Measurements from ENCODE around the gene PCDHGA7. TPM values are rescaled to one million over a fixed set of nuclear protein-coding genes. Genes with fewer than 3 reads are reported as not detected.
"Not testable (repeated sequence)": the region's sequence is repeated elsewhere in the genome, so short reads cannot be mapped to it uniquely, and the experiment has no call there.

The PCDHGA7 gene
- total RNA-seq, 1 donor from 2014 or later, result 7.0 TPM

DNA sequence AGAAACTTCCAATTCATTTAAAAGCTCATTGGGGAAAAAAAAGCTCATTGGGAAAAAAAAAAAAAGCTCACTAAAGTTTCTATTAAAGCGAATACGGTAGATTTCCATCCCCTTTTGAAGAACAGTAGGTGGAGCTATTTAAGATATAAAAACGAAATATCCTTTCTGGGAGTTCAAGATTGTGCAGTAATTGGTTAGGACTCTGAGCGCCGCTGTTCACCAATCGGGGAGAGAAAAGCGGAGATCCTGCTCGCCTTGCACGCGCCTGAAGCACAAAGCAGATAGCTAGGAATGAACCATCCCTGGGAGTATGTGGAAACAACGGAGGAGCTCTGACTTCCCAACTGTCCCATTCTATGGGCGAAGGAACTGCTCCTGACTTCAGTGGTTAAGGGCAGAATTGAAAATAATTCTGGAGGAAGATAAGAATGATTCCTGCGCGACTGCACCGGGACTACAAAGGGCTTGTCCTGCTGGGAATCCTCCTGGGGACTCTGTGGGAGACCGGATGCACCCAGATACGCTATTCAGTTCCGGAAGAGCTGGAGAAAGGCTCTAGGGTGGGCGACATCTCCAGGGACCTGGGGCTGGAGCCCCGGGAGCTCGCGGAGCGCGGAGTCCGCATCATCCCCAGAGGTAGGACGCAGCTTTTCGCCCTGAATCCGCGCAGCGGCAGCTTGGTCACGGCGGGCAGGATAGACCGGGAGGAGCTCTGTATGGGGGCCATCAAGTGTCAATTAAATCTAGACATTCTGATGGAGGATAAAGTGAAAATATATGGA lies 48.0 kb downstream of the PCDHGA7 start, which contains the start of gene PCDHGA12:
Gene PCDHGA12, plus strand, starts transcription at position 176 of the 782 bp plus-strand sequence. Its CDS starts 253 bp downstream, at position 429.
- DNase-seq (ENCODE audit: low spot score), result peak; percentile 36

DNA sequence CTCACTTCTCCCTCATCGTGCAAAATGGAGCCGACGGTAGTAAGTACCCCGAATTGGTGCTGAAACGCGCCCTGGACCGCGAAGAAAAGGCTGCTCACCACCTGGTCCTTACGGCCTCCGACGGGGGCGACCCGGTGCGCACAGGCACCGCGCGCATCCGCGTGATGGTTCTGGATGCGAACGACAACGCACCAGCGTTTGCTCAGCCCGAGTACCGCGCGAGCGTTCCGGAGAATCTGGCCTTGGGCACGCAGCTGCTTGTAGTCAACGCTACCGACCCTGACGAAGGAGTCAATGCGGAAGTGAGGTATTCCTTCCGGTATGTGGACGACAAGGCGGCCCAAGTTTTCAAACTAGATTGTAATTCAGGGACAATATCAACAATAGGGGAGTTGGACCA lies 48.7 kb downstream of the PCDHGA7 start:
- no peak for DNase-seq (ENCODE audit: low spot score)

DNA sequence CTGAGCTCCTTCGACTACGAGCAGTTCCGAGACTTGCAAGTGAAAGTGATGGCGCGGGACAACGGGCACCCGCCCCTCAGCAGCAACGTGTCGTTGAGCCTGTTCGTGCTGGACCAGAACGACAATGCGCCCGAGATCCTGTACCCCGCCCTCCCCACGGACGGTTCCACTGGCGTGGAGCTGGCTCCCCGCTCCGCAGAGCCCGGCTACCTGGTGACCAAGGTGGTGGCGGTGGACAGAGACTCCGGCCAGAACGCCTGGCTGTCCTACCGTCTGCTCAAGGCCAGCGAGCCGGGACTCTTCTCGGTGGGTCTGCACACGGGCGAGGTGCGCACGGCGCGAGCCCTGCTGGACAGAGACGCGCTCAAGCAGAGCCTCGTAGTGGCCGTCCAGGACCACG lies 49.8 kb downstream of the PCDHGA7 start:
- DNase-seq (ENCODE audit: low spot score), result not testable (repeated sequence)

DNA sequence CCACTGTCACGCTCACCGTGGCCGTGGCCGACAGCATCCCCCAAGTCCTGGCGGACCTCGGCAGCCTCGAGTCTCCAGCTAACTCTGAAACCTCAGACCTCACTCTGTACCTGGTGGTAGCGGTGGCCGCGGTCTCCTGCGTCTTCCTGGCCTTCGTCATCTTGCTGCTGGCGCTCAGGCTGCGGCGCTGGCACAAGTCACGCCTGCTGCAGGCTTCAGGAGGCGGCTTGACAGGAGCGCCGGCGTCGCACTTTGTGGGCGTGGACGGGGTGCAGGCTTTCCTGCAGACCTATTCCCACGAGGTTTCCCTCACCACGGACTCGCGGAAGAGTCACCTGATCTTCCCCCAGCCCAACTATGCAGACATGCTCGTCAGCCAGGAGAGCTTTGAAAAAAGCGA lies 50.2 kb downstream of the PCDHGA7 start:
- not testable (repeated sequence) for DNase-seq (ENCODE audit: low spot score)

DNA sequence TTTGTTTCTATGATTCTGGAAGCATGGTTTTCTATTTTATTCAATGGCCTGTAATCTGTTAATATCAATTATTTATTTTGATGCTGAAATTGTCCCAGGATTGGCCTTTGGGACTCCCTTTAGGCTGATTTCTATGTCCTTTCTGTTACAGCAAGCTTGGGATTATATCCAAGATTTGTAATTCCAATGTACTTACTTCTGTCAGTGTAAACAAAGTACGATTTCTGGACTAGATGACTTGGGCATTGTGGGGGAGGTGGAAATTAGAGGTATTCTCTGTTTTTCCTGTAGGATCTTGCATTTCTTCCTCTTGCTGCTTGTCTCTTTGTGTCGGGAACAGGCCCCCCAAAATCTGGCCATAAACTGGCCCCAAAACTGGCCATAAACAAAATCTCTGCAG lies 51.5 kb downstream of the PCDHGA7 start:
- DNase-seq (ENCODE audit: low spot score), result no peak

Other genes starting within 250 kb of the PCDHGA7 start
- 11.6 TPM for gene PCDHB5, start 247.5 kb upstream of the PCDHGA7 start, total RNA-seq (ENCODE audit: insufficient read depth, low replicate concordance)
- gene PCDHB6, start 232.7 kb upstream of the PCDHGA7 start, total RNA-seq (ENCODE audit: insufficient read depth, low replicate concordance), result 1.9 TPM
- gene PCDHB7, start 210.1 kb upstream of the PCDHGA7 start, total RNA-seq (ENCODE audit: insufficient read depth, low replicate concordance), result 3.6 TPM
- gene PCDHB8, start 205.0 kb upstream of the PCDHGA7 start, total RNA-seq (ENCODE audit: insufficient read depth, low replicate concordance), result 0.72 TPM
- 4.1 TPM for gene PCDHB16, start 200.4 kb upstream of the PCDHGA7 start, total RNA-seq (ENCODE audit: insufficient read depth, low replicate concordance)
- gene PCDHB9, start 195.6 kb upstream of the PCDHGA7 start, total RNA-seq (ENCODE audit: insufficient read depth, low replicate concordance), result 1.9 TPM
- gene PCDHB10, start 190.4 kb upstream of the PCDHGA7 start, total RNA-seq (ENCODE audit: insufficient read depth, low replicate concordance), result 5.5 TPM
- 5.1 TPM for gene PCDHB11, start 183.1 kb upstream of the PCDHGA7 start, total RNA-seq (ENCODE audit: insufficient read depth, low replicate concordance)
- gene PCDHB12, start 174.0 kb upstream of the PCDHGA7 start, total RNA-seq (ENCODE audit: insufficient read depth, low replicate concordance), result 2.9 TPM
- 1.7 TPM for gene PCDHB13, start 168.8 kb upstream of the PCDHGA7 start, total RNA-seq (ENCODE audit: insufficient read depth, low replicate concordance)
- gene PCDHB14, start 159.4 kb upstream of the PCDHGA7 start, total RNA-seq (ENCODE audit: insufficient read depth, low replicate concordance), result 12.3 TPM
- 3.4 TPM for gene PCDHB15, start 137.3 kb upstream of the PCDHGA7 start, total RNA-seq (ENCODE audit: insufficient read depth, low replicate concordance)
- 1.9 TPM for gene SLC25A2, start 78.7 kb upstream of the PCDHGA7 start, total RNA-seq (ENCODE audit: insufficient read depth, low replicate concordance)
- 58.7 TPM for gene TAF7, start 62.0 kb upstream of the PCDHGA7 start, total RNA-seq (ENCODE audit: insufficient read depth, low replicate concordance)
- gene PCDHGA1, start 52.2 kb upstream of the PCDHGA7 start, total RNA-seq (ENCODE audit: insufficient read depth, low replicate concordance), result 0.96 TPM
- 4.6 TPM for gene PCDHGA2, start 44.0 kb upstream of the PCDHGA7 start, total RNA-seq (ENCODE audit: insufficient read depth, low replicate concordance)
- gene PCDHGA3, start 38.9 kb upstream of the PCDHGA7 start, total RNA-seq (ENCODE audit: insufficient read depth, low replicate concordance), result 2.2 TPM
- gene PCDHGB1, start 32.6 kb upstream of the PCDHGA7 start, total RNA-seq (ENCODE audit: insufficient read depth, low replicate concordance), result 1.7 TPM
- gene PCDHGA4, start 27.7 kb upstream of the PCDHGA7 start, total RNA-seq (ENCODE audit: insufficient read depth, low replicate concordance), result 6.0 TPM
- 4.6 TPM for gene PCDHGB2, start 22.7 kb upstream of the PCDHGA7 start, total RNA-seq (ENCODE audit: insufficient read depth, low replicate concordance)
- 1.9 TPM for gene PCDHGA5, start 18.6 kb upstream of the PCDHGA7 start, total RNA-seq (ENCODE audit: insufficient read depth, low replicate concordance)
- gene PCDHGB3, start 12.5 kb upstream of the PCDHGA7 start, total RNA-seq (ENCODE audit: insufficient read depth, low replicate concordance), result 11.8 TPM
- 7.2 TPM for gene PCDHGA6, start 8.9 kb upstream of the PCDHGA7 start, total RNA-seq (ENCODE audit: insufficient read depth, low replicate concordance)
- gene PCDHGB4, start 5.0 kb downstream of the PCDHGA7 start, total RNA-seq (ENCODE audit: insufficient read depth, low replicate concordance), result 18.3 TPM
- gene PCDHGA8, start 9.9 kb downstream of the PCDHGA7 start, total RNA-seq (ENCODE audit: insufficient read depth, low replicate concordance), result 3.9 TPM
- 15.4 TPM for gene PCDHGB5, start 15.2 kb downstream of the PCDHGA7 start, total RNA-seq (ENCODE audit: insufficient read depth, low replicate concordance)
- gene PCDHGA9, start 20.0 kb downstream of the PCDHGA7 start, total RNA-seq (ENCODE audit: insufficient read depth, low replicate concordance), result 11.1 TPM
- gene PCDHGB6, start 25.3 kb downstream of the PCDHGA7 start, total RNA-seq (ENCODE audit: insufficient read depth, low replicate concordance), result 9.1 TPM
- gene PCDHGA10, start 30.2 kb downstream of the PCDHGA7 start, total RNA-seq (ENCODE audit: insufficient read depth, low replicate concordance), result 10.8 TPM
- 13.2 TPM for gene PCDHGB7, start 34.9 kb downstream of the PCDHGA7 start, total RNA-seq (ENCODE audit: insufficient read depth, low replicate concordance)
- 7.9 TPM for gene PCDHGA11, start 38.3 kb downstream of the PCDHGA7 start, total RNA-seq (ENCODE audit: insufficient read depth, low replicate concordance)
- gene PCDHGA12, start 47.8 kb downstream of the PCDHGA7 start, total RNA-seq (ENCODE audit: insufficient read depth, low replicate concordance), result 14.4 TPM
- gene PCDHGC3, start 93.2 kb downstream of the PCDHGA7 start, total RNA-seq (ENCODE audit: insufficient read depth, low replicate concordance), result 42.9 TPM
- 4.8 TPM for gene PCDHGC4, start 102.3 kb downstream of the PCDHGA7 start, total RNA-seq (ENCODE audit: insufficient read depth, low replicate concordance)
- 8.2 TPM for gene PCDHGC5, start 106.3 kb downstream of the PCDHGA7 start, total RNA-seq (ENCODE audit: insufficient read depth, low replicate concordance)
- gene DIAPH1, start 236.3 kb downstream of the PCDHGA7 start, total RNA-seq (ENCODE audit: insufficient read depth, low replicate concordance), result 16.9 TPM